Gastrocnemius medialis (tissue), 4 donors: ENCODE data around the gene SETX. TPM values are rescaled to one million over a fixed set of nuclear protein-coding genes. Genes with fewer than 3 reads are reported as not detected.

Source experiments
- ATAC-seq, 2 donors: fragments of 150-250 bp; one replicate each; pipeline ENCODE4 v1.9.1; 2016
- DNase-seq, 2 donors: peaks; one replicate each; pipeline ENCODE4 v3.0.0-alpha.2; 2019
- H3K27ac ChIP-seq, 4 donors: fragments of 200-600 bp; sonication (generic); 1 replicate in 1 of 4; 2 replicates in 3 of 4; pipeline ENCODE4 v1.5.1; 2016 to 2018; ENCODE audit warnings: mild to moderate bottlenecking in 2 of 4, moderate library complexity in 1 of 4
- H3K27me3 ChIP-seq, 3 donors: fragments of 200-600 bp; sonication (generic) in 2 of 3; 1 replicate in 1 of 3; 2 replicates in 2 of 3; pipeline versions ENCODE4 v1.5.1 to v1.6.0; 2016 to 2019; ENCODE audit warnings: mild to moderate bottlenecking in 1 of 3, moderate library complexity in 1 of 3
- H3K36me3 ChIP-seq, 2 donors: fragments of 200-600 bp; sonication (generic) in 1 of 2; one replicate each; pipeline ENCODE4 v1.5.1; 2017 to 2018
- H3K4me1 ChIP-seq, 2 donors: fragments of 200-600 bp; sonication (generic) in 1 of 2; one replicate each; pipeline ENCODE4 v1.5.1; 2016 to 2017; ENCODE audit warnings: mild to moderate bottlenecking in 2 of 2
- H3K4me3 ChIP-seq, 4 donors: fragments of 200-600 bp; sonication (generic) in 3 of 4; 1 replicate in 1 of 4; 2 replicates in 3 of 4; pipeline ENCODE4 v1.5.1; 2016 to 2019; ENCODE audit warnings: mild to moderate bottlenecking in 2 of 4
- H3K9me3 ChIP-seq, 3 donors: fragments of 200-600 bp; sonication (generic) in 2 of 3; 1 replicate in 1 of 3; 2 replicates in 2 of 3; pipeline ENCODE4 v1.5.1; 2016 to 2019
- CTCF ChIP-seq, 5 experiments: fragments of 450-650 bp in 3 of 5; fragments of 200-600 bp in 2 of 5; sonication (generic) in 2 of 5; IDR thresholded peaks in 4 of 5; conservative IDR thresholded peaks in 1 of 5; 1 replicate in 4 of 5; 2 replicates in 1 of 5; pipeline ENCODE4 v1.5.1; 2016 to 2019; ENCODE audit warnings: antibody characterized with exemption in 5 of 5, mild to moderate bottlenecking in 3 of 5, moderate library complexity in 3 of 5
- POLR2A ChIP-seq, 2 donors: fragments of 450-650 bp; IDR thresholded peaks; one replicate each; pipeline ENCODE4 v1.6.1; 2017; ENCODE audit warnings: antibody characterized with exemption in 2 of 2, mild to moderate bottlenecking in 2 of 2, moderate library complexity in 2 of 2
- in situ Hi-C, 4 donors: fragments of 200-750 bp; cut with MboI; loops; one replicate each; pipeline versions ENCODE4 v1.15.0 to v1.8.0; 2017; ENCODE audit warnings: low sequenced_read_pairs in 4 of 4
- intact Hi-C: fragments of 100-400 bp; cut with DNase I; formaldehyde crosslinking; loops from one replicate; pipeline ENCODE4 v1.15.1; 2023; ENCODE audit warnings: low total_unique reads
- total RNA-seq, 4 donors: library from RNA; depleted of rRNA; stranded (reverse); fragments of >200 nt; gene quantifications; one replicate each; pipeline versions ENCODE4 v1.1.0 to v1.2.3, GENCODE V29; 2016

Gene SETX
- total RNA-seq, 4 donors from 2014 or later, result 22.3 to 39.3 (median 24.8) TPM

- H3K4me1 ChIP-seq, result peaks cover 10% of the 10 kb centered on the region in 2 donors
- no peaks in the 10 kb centered on the region for H3K9me3 ChIP-seq
- H3K36me3 ChIP-seq, result no peaks in the 10 kb centered on the region
- DNase-seq (no peak), ATAC-seq (no peak)
- H3K27ac ChIP-seq, result no peak overlapping the region
- TF ChIP-seq CTCF (IDR thresholded peaks at IDR 0.05 in 4 of 5, conservative IDR thresholded peaks at IDR 0.05 in 1 of 5) (no peak), POLR2A (IDR thresholded peaks at IDR 0.05) (no peak)
- intact Hi-C loops, result no loop called here
- no peaks in the 10 kb centered on the region for H3K27me3 ChIP-seq
- in situ Hi-C loops, result no loop called here
- H3K4me3 ChIP-seq, result no peak overlapping the region
Observed at GRCh38 chr9:132211570-132211969, 143.2 kb downstream of the SETX start.

Other genes starting within 250 kb of the SETX start
- gene NTNG2, start 192.9 kb downstream of the SETX start, total RNA-seq, result under 1 TPM; 0.15 to 0.61 (median 0.19) TPM
- gene TTF1, start 51.9 kb upstream of the SETX start, total RNA-seq, result 10 to 100 TPM; 11.9 to 18.2 (median 12.8) TPM
- gene CFAP77, start 55.2 kb upstream of the SETX start, total RNA-seq, result not detected
- gene BARHL1, start 227.6 kb upstream of the SETX start, total RNA-seq, result not detected